ENCODE results near the gene RANBP1.
"Not testable (repeated sequence)": the region's sequence is repeated elsewhere in the genome, so short reads cannot be mapped to it uniquely, and the experiment has no call there.

DNA sequence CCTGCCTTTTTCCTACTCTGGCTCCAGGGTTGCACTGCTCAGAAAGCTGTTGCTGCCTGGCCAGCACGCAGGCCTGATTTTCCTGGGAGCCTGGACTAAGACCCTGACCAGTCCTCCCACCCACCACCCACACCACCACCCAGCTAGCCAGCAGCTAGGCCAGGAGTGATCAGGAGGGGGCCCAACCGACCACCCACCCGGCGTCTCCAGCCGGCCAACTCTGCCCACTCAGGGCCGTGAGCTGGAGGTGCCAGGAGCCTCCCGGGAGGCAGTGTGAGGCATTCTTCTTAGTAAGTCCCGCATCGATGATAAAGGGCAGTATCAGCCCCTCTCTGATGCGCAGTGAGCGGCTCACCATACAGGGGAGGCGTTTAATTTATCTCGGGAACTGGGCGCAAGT is 43.6 kb downstream of the RANBP1 start:
- not testable (repeated sequence) for TF ChIP-seq POLR2A (IDR thresholded peaks at IDR 0.05)
- TF ChIP-seq, protein P1, sequence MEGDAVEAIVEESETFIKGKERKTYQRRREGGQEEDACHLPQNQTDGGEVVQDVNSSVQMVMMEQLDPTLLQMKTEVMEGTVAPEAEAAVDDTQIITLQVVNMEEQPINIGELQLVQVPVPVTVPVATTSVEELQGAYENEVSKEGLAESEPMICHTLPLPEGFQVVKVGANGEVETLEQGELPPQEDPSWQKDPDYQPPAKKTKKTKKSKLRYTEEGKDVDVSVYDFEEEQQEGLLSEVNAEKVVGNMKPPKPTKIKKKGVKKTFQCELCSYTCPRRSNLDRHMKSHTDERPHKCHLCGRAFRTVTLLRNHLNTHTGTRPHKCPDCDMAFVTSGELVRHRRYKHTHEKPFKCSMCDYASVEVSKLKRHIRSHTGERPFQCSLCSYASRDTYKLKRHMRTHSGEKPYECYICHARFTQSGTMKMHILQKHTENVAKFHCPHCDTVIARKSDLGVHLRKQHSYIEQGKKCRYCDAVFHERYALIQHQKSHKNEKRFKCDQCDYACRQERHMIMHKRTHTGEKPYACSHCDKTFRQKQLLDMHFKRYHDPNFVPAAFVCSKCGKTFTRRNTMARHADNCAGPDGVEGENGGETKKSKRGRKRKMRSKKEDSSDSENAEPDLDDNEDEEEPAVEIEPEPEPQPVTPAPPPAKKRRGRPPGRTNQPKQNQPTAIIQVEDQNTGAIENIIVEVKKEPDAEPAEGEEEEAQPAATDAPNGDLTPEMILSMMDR (IDR thresholded peaks at IDR 0.05) = not testable (repeated sequence)
